Astrocyte (in vitro differentiated cells and primary cell): ENCODE results near the gene PDE3B. TPM values are rescaled to one million over a fixed set of nuclear protein-coding genes. Genes with fewer than 3 reads are reported as not detected.

Experiments used
- DNase-seq: peaks from one replicate; pipeline ENCODE4 v3.0.0-alpha.2; 2010; ENCODE audit warnings: low read depth
- FAIRE-seq: peaks from 2 replicates; lab custom pipeline; 2011; peaks lifted over from hg19 to GRCh38; lab: Jason Lieb, UNC
- H2AFZ ChIP-seq: 2 replicates; pipeline ENCODE4 v1.6.0; 2012; ENCODE audit warnings: low read depth, low read length, inconsistent platforms
- H3K27ac ChIP-seq: 2 replicates; pipeline ENCODE4 v1.5.1; 2011; ENCODE audit warnings: low read depth, low read length, inconsistent platforms
- H3K27me3 ChIP-seq: 2 replicates; pipeline ENCODE4 v1.6.0; 2011; ENCODE audit warnings: low read length, inconsistent platforms; ENCODE audit not compliant: insufficient read depth
- H3K36me3 ChIP-seq: 2 replicates; pipeline ENCODE4 v1.5.1; 2011; ENCODE audit warnings: low read length, inconsistent platforms; ENCODE audit not compliant: insufficient read depth
- H3K4me1 ChIP-seq: 2 replicates; pipeline ENCODE4 v1.5.1; 2011; ENCODE audit warnings: low read length, inconsistent platforms; ENCODE audit not compliant: insufficient read depth
- H3K4me2 ChIP-seq: 2 replicates; pipeline ENCODE4 v1.6.0; 2012; ENCODE audit warnings: low read length, inconsistent platforms
- H3K4me3 ChIP-seq: 2 replicates; pipeline ENCODE4 v1.5.1; 2011; ENCODE audit warnings: low read depth, mild to moderate bottlenecking, low read length, inconsistent platforms; ENCODE audit not compliant: insufficient read depth
- H3K79me2 ChIP-seq: 2 replicates; pipeline ENCODE4 v1.6.0; 2012; ENCODE audit warnings: mild to moderate bottlenecking, low read length, inconsistent platforms; ENCODE audit not compliant: insufficient read depth
- H3K9ac ChIP-seq: 2 replicates; pipeline ENCODE4 v1.6.0; 2012; ENCODE audit warnings: mild to moderate bottlenecking, low read length, inconsistent platforms
- H3K9me3 ChIP-seq: 2 replicates; pipeline ENCODE4 v1.5.1; 2012; ENCODE audit warnings: low read depth, mild to moderate bottlenecking, low read length, inconsistent platforms; ENCODE audit not compliant: insufficient read depth
- H4K20me1 ChIP-seq: 2 replicates; pipeline ENCODE4 v1.6.0; 2012; ENCODE audit warnings: low read length, inconsistent platforms; ENCODE audit not compliant: insufficient read depth
- H3K27ac Mint-ChIP-seq: one replicate; pipeline ENCODE4 v1.8.0; 2021; ENCODE audit warnings: mild to moderate bottlenecking, mixed read lengths; ENCODE audit not compliant: unreplicated experiment
- H3K27me3 Mint-ChIP-seq: one replicate; pipeline ENCODE4 v1.8.0; 2021; ENCODE audit warnings: low read depth, mixed read lengths; ENCODE audit not compliant: unreplicated experiment
- H3K36me3 Mint-ChIP-seq: one replicate; pipeline ENCODE4 v1.8.0; 2021; ENCODE audit warnings: low read depth, mixed read lengths; ENCODE audit not compliant: unreplicated experiment
- H3K4me1 Mint-ChIP-seq: one replicate; pipeline ENCODE4 v1.8.0; 2021; ENCODE audit warnings: low read depth, mixed read lengths; ENCODE audit not compliant: unreplicated experiment
- H3K4me3 Mint-ChIP-seq: one replicate; pipeline ENCODE4 v1.8.0; 2021; ENCODE audit warnings: mild to moderate bottlenecking, moderate library complexity, mixed read lengths; ENCODE audit not compliant: unreplicated experiment
- H3K9me3 Mint-ChIP-seq: one replicate; pipeline ENCODE4 v1.8.0; 2021; ENCODE audit warnings: mild to moderate bottlenecking, mixed read lengths; ENCODE audit not compliant: unreplicated experiment
- EZH2 ChIP-seq: IDR thresholded peaks from 2 replicates; pipeline ENCODE4 v1.6.1; 2012; ENCODE audit warnings: mild to moderate bottlenecking, low read length, inconsistent platforms; ENCODE audit not compliant: insufficient read depth
- total RNA-seq: library from RNA; stranded (reverse); gene quantifications from 2 replicates; pipeline ENCODE4 v1.2.1, GENCODE V29; 2021
- TF ChIP-seq, protein P1 (sequence below): IDR thresholded peaks from 2 replicates; pipeline ENCODE4 v1.5.1; 2011; ENCODE audit warnings: low read depth, mild to moderate bottlenecking, inconsistent platforms, low read length, moderate library complexity; ENCODE audit not compliant: insufficient read depth

PDE3B gene
- total RNA-seq, 1 donor from 2014 or later: 2.9 TPM

DNA sequence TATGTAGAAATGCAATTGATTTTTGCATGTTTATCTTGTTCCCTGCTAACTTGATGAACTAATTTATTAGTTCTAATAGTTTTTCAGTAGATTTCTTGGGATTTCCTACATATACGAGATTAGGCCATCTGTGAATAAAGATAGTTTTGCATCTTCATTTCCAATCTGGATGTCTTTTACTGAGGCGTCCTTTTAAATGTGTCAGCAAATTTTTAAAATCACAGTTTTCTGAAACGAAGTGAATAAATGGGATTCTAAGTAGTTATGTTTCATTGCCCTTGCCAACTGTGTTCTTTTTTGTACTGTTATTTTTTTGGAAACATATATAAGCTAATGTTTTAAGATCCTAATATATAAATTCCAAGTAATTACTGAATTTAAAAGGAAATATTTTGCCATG lies 198.4 kb downstream of the PDE3B start:
- DNase-seq (no peak), FAIRE-seq (no peak)
- no peaks in the 10 kb centered on the region for H3K27me3 Mint-ChIP-seq
- H3K36me3 Mint-ChIP-seq: peaks cover 7% of the 10 kb centered on the region
- no peak overlapping the region for H3K27ac Mint-ChIP-seq
- H4K20me1 ChIP-seq: no peaks in the 10 kb centered on the region
- H3K9ac ChIP-seq: no peak overlapping the region
- H3K36me3 ChIP-seq: no peaks in the 10 kb centered on the region
- no peak overlapping the region for H3K4me3 ChIP-seq
- H3K9me3 Mint-ChIP-seq: peaks cover 6% of the 10 kb centered on the region
- H2AFZ ChIP-seq: no peak overlapping the region
- no peaks in the 10 kb centered on the region for H3K4me1 Mint-ChIP-seq
- no peaks in the 10 kb centered on the region for H3K27me3 ChIP-seq
- no peak overlapping the region for H3K27ac ChIP-seq
- H3K79me2 ChIP-seq: no peaks in the 10 kb centered on the region
- TF ChIP-seq, protein P1, sequence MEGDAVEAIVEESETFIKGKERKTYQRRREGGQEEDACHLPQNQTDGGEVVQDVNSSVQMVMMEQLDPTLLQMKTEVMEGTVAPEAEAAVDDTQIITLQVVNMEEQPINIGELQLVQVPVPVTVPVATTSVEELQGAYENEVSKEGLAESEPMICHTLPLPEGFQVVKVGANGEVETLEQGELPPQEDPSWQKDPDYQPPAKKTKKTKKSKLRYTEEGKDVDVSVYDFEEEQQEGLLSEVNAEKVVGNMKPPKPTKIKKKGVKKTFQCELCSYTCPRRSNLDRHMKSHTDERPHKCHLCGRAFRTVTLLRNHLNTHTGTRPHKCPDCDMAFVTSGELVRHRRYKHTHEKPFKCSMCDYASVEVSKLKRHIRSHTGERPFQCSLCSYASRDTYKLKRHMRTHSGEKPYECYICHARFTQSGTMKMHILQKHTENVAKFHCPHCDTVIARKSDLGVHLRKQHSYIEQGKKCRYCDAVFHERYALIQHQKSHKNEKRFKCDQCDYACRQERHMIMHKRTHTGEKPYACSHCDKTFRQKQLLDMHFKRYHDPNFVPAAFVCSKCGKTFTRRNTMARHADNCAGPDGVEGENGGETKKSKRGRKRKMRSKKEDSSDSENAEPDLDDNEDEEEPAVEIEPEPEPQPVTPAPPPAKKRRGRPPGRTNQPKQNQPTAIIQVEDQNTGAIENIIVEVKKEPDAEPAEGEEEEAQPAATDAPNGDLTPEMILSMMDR: no peak
- no peak for TF ChIP-seq EZH2
- no peak overlapping the region for H3K4me2 ChIP-seq
- no peak overlapping the region for H3K4me3 Mint-ChIP-seq
- no peaks in the 10 kb centered on the region for H3K9me3 ChIP-seq
- H3K4me1 ChIP-seq: no peaks in the 10 kb centered on the region

DNA sequence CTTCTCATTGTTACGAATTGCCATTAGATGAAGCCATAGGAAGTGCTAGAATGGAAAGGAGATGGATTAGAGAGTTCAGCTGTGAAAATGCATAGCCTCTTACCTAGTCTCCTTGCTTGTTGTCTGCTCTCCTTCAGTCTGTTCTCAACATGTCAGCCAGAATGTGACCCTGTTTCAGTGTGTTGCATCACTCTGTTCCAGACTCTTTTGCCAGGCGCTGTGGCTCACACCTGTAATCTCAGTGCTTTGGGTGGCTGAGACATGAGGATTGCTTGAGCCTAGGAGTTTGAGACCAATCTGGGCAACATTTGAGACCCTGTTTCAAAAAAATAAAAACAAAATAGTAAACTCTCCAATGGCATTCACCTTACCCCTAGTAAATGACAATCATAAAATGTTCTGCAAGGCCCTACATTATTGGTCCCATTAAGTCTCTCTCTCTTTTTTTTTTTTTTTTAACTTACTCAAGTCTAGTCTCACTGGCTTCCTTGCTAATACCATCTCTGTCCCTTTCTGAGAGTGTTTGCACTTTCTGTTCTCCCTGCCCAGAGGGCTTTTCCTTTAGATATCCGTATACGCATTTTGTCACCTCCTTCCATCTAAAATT lies 209.1 kb downstream of the PDE3B start:
- FAIRE-seq (no peak), DNase-seq (no peak)
- no peak overlapping the region for H3K27ac ChIP-seq
- H3K4me3 ChIP-seq: no peak overlapping the region
- no peaks in the 10 kb centered on the region for H3K4me1 Mint-ChIP-seq
- H3K9me3 ChIP-seq: no peaks in the 10 kb centered on the region
- no peaks in the 10 kb centered on the region for H4K20me1 ChIP-seq
- H3K4me2 ChIP-seq: no peak overlapping the region
- H2AFZ ChIP-seq: no peak overlapping the region
- no peak overlapping the region for H3K4me3 Mint-ChIP-seq
- no peak overlapping the region for H3K9ac ChIP-seq
- H3K4me1 ChIP-seq: no peaks in the 10 kb centered on the region
- H3K79me2 ChIP-seq: no peaks in the 10 kb centered on the region
- no peaks in the 10 kb centered on the region for H3K27me3 Mint-ChIP-seq
- H3K36me3 Mint-ChIP-seq: no peaks in the 10 kb centered on the region
- peaks cover 6% of the 10 kb centered on the region for H3K9me3 Mint-ChIP-seq
- TF ChIP-seq, protein P1: no peak
- no peak for TF ChIP-seq EZH2
- no peaks in the 10 kb centered on the region for H3K36me3 ChIP-seq
- H3K27me3 ChIP-seq: no peaks in the 10 kb centered on the region
- H3K27ac Mint-ChIP-seq: peak overlapping the region; percentile 28

DNA sequence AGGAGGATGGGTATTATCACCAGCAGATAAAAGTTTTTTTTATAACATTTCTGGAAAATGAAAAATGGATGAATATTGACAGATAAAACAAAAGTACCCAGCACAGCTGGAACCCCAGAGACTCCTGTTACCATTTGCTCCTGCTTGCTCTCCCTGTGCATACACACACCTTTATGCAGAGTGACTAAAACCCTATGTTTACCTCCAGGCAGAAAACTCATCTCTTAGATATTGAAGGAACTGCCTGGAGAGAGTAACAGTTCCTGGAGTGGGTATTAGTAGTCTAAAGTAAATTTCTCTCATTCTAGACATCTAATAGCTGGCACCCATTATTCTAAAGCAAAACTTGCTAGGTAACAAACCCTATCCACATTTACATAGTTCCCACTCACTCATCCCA lies 210.5 kb downstream of the PDE3B start:
- peaks cover 3% of the 10 kb centered on the region for H3K9me3 Mint-ChIP-seq
- H2AFZ ChIP-seq: no peak overlapping the region
- H3K36me3 ChIP-seq: no peaks in the 10 kb centered on the region
- no peak overlapping the region for H3K4me2 ChIP-seq
- TF ChIP-seq EZH2: no peak
- TF ChIP-seq, protein P1: no peak
- H3K27me3 ChIP-seq: no peaks in the 10 kb centered on the region
- no peaks in the 10 kb centered on the region for H4K20me1 ChIP-seq
- H3K79me2 ChIP-seq: no peaks in the 10 kb centered on the region
- no peaks in the 10 kb centered on the region for H3K36me3 Mint-ChIP-seq
- H3K9ac ChIP-seq: no peak overlapping the region
- DNase-seq: no peak
- no peaks in the 10 kb centered on the region for H3K27me3 Mint-ChIP-seq
- no peaks in the 10 kb centered on the region for H3K9me3 ChIP-seq
- no peak overlapping the region for H3K27ac Mint-ChIP-seq
- no peak for FAIRE-seq
- no peaks in the 10 kb centered on the region for H3K4me1 ChIP-seq
- no peak overlapping the region for H3K27ac ChIP-seq
- no peak overlapping the region for H3K4me3 Mint-ChIP-seq
- H3K4me3 ChIP-seq: no peak overlapping the region
- no peaks in the 10 kb centered on the region for H3K4me1 Mint-ChIP-seq
